ENCODE results near the gene FHOD3. TPM values are rescaled to one million over a fixed set of nuclear protein-coding genes. Genes with fewer than 3 reads are reported as not detected.

The FHOD3 gene
- total RNA-seq, 1 experiment from 2014 or later = 2.9 TPM

- CTCF ChIA-PET = no interaction called here
- no TSS peak for BruUV-seq (replicated peaks)
- H3K27ac Mint-ChIP-seq (ENCODE audit: unreplicated experiment) = no peak overlapping the region
- H3K27me3 Mint-ChIP-seq (ENCODE audit: unreplicated experiment) = peaks cover 11% of the 10 kb centered on the region
- peaks cover 15% of the 10 kb centered on the region for H3K4me1 Mint-ChIP-seq (ENCODE audit: low read depth, unreplicated experiment)
- H3K9me3 Mint-ChIP-seq (ENCODE audit: low read depth, unreplicated experiment) = peaks cover 4% of the 10 kb centered on the region
- peaks cover 5% of the 10 kb centered on the region for H3K36me3 Mint-ChIP-seq (ENCODE audit: insufficient read depth, unreplicated experiment)
- DNase-seq = no peak
- intact Hi-C loops (cut with micrococcal nuclease; ENCODE audit: unreplicated experiment) = no loop called here
- H3K4me3 Mint-ChIP-seq (ENCODE audit: low read depth, unreplicated experiment) = no peak overlapping the region
- no peak for TF ChIP-seq CTCF (IDR thresholded peaks at IDR 0.05; ENCODE audit: unreplicated experiment)
These were observed 25.9 kb downstream of the FHOD3 start for GRCh38 chr18:36323421-36323820.

- intact Hi-C loops (cut with micrococcal nuclease; ENCODE audit: unreplicated experiment) = no loop called here
- Mint-ChIP-seq H3K9me3 (ENCODE audit: low read depth, unreplicated experiment) (no peaks in the 10 kb centered on the region), H3K27me3 (ENCODE audit: unreplicated experiment) (peaks cover 19% of the 10 kb centered on the region), H3K4me1 (ENCODE audit: low read depth, unreplicated experiment) (peaks cover 21% of the 10 kb centered on the region), H3K4me3 (ENCODE audit: low read depth, unreplicated experiment) (no peak overlapping the region), H3K36me3 (ENCODE audit: insufficient read depth, unreplicated experiment) (peaks cover 5% of the 10 kb centered on the region), H3K27ac (ENCODE audit: unreplicated experiment) (no peak overlapping the region)
- CTCF ChIA-PET = no interaction called here
- DNase-seq = no peak
- no peak for TF ChIP-seq CTCF (IDR thresholded peaks at IDR 0.05; ENCODE audit: unreplicated experiment)
- no TSS peak for BruUV-seq (replicated peaks)
These were observed 28.3 kb downstream of the FHOD3 start for GRCh38 chr18:36325846-36326245.

- CTCF ChIA-PET = no interaction called here
- DNase-seq = no peak
- H3K27ac Mint-ChIP-seq (ENCODE audit: unreplicated experiment) = no peak overlapping the region
- peaks cover 19% of the 10 kb centered on the region for H3K27me3 Mint-ChIP-seq (ENCODE audit: unreplicated experiment)
- peaks cover 21% of the 10 kb centered on the region for H3K4me1 Mint-ChIP-seq (ENCODE audit: low read depth, unreplicated experiment)
- no peaks in the 10 kb centered on the region for H3K9me3 Mint-ChIP-seq (ENCODE audit: low read depth, unreplicated experiment)
- intact Hi-C loops (cut with micrococcal nuclease; ENCODE audit: unreplicated experiment) = no loop called here
- no peak overlapping the region for H3K4me3 Mint-ChIP-seq (ENCODE audit: low read depth, unreplicated experiment)
- no TSS peak for BruUV-seq (replicated peaks)
- TF ChIP-seq CTCF (IDR thresholded peaks at IDR 0.05; ENCODE audit: unreplicated experiment) = no peak
- H3K36me3 Mint-ChIP-seq (ENCODE audit: insufficient read depth, unreplicated experiment) = peaks cover 3% of the 10 kb centered on the region
These were observed 29.3 kb downstream of the FHOD3 start for GRCh38 chr18:36326771-36327170.

GRCh38 chr18:36327352-36328316 lies 30.1 kb downstream of the FHOD3 start:
- Mint-ChIP-seq H3K4me1 (ENCODE audit: low read depth, unreplicated experiment) (peaks cover 19% of the 10 kb centered on the region), H3K27me3 (ENCODE audit: unreplicated experiment) (peaks cover 19% of the 10 kb centered on the region), H3K9me3 (ENCODE audit: low read depth, unreplicated experiment) (no peaks in the 10 kb centered on the region), H3K27ac (ENCODE audit: unreplicated experiment) (no peak overlapping the region), H3K36me3 (ENCODE audit: insufficient read depth, unreplicated experiment) (no peaks in the 10 kb centered on the region), H3K4me3 (ENCODE audit: low read depth, unreplicated experiment) (no peak overlapping the region)
- CTCF ChIA-PET = no interaction called here
- TF ChIP-seq CTCF (IDR thresholded peaks at IDR 0.05; ENCODE audit: unreplicated experiment) = no peak
- no TSS peak for BruUV-seq (replicated peaks)
- intact Hi-C loops (cut with micrococcal nuclease; ENCODE audit: unreplicated experiment) = no loop called here
- no peak for DNase-seq
